HepG2 (cell line): ENCODE results near the gene GDPD5.

ENCODE experiments used
- JUN ChIP-seq: sonication (generic); formaldehyde crosslinking; IDR thresholded peaks from 2 replicates; pipeline ENCODE4 v1.4.0; 2020; ENCODE audit warnings: mild to moderate bottlenecking, missing genetic modification reagents
- NFIC ChIP-seq: IDR thresholded peaks from 2 replicates; pipeline ENCODE4 v1.6.1; 2012; ENCODE audit warnings: mild to moderate bottlenecking, low read length, inconsistent platforms
- POLR2AphosphoS2 ChIP-seq: IDR thresholded peaks from 2 replicates; pipeline ENCODE4 v1.6.1; 2011; ENCODE audit warnings: low read depth, low read length, improper control_type of control experiment
- RAD21 ChIP-seq: fragments of 450-650 bp; formaldehyde crosslinking; IDR thresholded peaks from 2 replicates; pipeline ENCODE4 v1.5.0; 2020; ENCODE audit warnings: mild to moderate bottlenecking
- ZNF121 ChIP-seq: sonication (generic); formaldehyde crosslinking; IDR thresholded peaks from 2 replicates; pipeline ENCODE4 v1.5.0; 2020; ENCODE audit warnings: mild to moderate bottlenecking, missing genetic modification reagents
- ZNF746 ChIP-seq: sonication (generic); formaldehyde crosslinking; IDR thresholded peaks from 2 replicates; pipeline ENCODE4 v1.8.0; 2022; ENCODE audit warnings: mild to moderate bottlenecking, missing genetic modification reagents
- ZNF773 ChIP-seq: sonication (generic); formaldehyde crosslinking; IDR thresholded peaks from 2 replicates; pipeline ENCODE4 v1.4.0; 2020; ENCODE audit warnings: missing genetic modification reagents, borderline replicate concordance
- TF ChIP-seq, protein P1 (sequence below): sonication (generic); formaldehyde crosslinking; IDR thresholded peaks from 2 replicates; pipeline ENCODE4 v1.4.0; 2020; ENCODE audit warnings: missing genetic modification reagents
- TF ChIP-seq, protein P2 (sequence below): sonication (generic); formaldehyde crosslinking; IDR thresholded peaks from 2 replicates; pipeline ENCODE4 v1.5.0; 2020; ENCODE audit warnings: mild to moderate bottlenecking, missing genetic modification reagents, moderate library complexity
- TF ChIP-seq, protein P3 (sequence below): sonication (generic); formaldehyde crosslinking; IDR thresholded peaks from 2 replicates; pipeline ENCODE4 v1.4.0; 2020; ENCODE audit warnings: mild to moderate bottlenecking, missing genetic modification reagents

DNA sequence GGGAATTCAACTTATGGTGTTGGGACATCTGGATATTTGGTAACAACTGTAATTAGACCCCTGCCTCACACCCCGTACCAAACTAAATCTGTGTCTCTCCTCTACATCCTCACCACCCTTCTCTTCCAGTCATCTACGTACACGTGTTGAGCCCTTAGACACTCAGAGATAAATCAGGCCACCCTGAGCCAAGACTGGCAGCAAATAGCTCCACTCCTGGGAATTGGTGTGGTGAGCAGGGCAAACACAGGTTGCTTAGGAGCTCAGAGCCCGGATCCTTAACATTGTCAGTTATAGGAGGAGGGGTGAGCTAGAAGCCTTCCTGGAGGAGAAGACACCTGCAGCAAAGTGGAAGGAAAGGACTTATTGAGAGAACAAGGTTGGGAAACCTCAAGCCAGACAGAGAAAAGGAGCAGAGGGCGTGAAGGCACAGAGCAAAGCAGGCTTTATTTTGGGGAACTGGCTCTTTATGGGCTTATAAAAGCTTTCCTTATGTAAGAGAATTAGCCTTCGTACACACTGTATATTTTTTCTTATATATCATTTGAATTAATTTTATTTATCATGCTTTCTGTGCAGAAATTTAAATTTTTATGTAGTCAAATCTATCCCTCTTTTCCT, 55.8 kb downstream of the GDPD5 start:
- TF ChIP-seq POLR2AphosphoS2 (no peak), ZNF773 (CRISPR knock-in tag) (no peak), JUN (CRISPR knock-in tag) (no peak), RAD21 (CRISPR knock-in tag) (no peak), ZNF746 (CRISPR knock-in tag) (no peak), ZNF121 (CRISPR knock-in tag) (no peak), NFIC (no peak)
- TF ChIP-seq, protein P1, sequence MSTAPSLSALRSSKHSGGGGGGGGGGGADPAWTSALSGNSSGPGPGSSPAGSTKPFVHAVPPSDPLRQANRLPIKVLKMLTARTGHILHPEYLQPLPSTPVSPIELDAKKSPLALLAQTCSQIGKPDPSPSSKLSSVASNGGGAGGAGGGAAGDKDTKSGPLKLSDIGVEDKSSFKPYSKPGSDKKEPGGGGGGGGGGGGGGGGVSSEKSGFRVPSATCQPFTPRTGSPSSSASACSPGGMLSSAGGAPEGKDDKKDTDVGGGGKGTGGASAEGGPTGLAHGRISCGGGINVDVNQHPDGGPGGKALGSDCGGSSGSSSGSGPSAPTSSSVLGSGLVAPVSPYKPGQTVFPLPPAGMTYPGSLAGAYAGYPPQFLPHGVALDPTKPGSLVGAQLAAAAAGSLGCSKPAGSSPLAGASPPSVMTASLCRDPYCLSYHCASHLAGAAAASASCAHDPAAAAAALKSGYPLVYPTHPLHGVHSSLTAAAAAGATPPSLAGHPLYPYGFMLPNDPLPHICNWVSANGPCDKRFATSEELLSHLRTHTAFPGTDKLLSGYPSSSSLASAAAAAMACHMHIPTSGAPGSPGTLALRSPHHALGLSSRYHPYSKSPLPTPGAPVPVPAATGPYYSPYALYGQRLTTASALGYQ = no peak
- TF ChIP-seq, protein P2, sequence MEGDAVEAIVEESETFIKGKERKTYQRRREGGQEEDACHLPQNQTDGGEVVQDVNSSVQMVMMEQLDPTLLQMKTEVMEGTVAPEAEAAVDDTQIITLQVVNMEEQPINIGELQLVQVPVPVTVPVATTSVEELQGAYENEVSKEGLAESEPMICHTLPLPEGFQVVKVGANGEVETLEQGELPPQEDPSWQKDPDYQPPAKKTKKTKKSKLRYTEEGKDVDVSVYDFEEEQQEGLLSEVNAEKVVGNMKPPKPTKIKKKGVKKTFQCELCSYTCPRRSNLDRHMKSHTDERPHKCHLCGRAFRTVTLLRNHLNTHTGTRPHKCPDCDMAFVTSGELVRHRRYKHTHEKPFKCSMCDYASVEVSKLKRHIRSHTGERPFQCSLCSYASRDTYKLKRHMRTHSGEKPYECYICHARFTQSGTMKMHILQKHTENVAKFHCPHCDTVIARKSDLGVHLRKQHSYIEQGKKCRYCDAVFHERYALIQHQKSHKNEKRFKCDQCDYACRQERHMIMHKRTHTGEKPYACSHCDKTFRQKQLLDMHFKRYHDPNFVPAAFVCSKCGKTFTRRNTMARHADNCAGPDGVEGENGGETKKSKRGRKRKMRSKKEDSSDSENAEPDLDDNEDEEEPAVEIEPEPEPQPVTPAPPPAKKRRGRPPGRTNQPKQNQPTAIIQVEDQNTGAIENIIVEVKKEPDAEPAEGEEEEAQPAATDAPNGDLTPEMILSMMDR (CRISPR knock-in tag) = no peak
- TF ChIP-seq, protein P3, sequence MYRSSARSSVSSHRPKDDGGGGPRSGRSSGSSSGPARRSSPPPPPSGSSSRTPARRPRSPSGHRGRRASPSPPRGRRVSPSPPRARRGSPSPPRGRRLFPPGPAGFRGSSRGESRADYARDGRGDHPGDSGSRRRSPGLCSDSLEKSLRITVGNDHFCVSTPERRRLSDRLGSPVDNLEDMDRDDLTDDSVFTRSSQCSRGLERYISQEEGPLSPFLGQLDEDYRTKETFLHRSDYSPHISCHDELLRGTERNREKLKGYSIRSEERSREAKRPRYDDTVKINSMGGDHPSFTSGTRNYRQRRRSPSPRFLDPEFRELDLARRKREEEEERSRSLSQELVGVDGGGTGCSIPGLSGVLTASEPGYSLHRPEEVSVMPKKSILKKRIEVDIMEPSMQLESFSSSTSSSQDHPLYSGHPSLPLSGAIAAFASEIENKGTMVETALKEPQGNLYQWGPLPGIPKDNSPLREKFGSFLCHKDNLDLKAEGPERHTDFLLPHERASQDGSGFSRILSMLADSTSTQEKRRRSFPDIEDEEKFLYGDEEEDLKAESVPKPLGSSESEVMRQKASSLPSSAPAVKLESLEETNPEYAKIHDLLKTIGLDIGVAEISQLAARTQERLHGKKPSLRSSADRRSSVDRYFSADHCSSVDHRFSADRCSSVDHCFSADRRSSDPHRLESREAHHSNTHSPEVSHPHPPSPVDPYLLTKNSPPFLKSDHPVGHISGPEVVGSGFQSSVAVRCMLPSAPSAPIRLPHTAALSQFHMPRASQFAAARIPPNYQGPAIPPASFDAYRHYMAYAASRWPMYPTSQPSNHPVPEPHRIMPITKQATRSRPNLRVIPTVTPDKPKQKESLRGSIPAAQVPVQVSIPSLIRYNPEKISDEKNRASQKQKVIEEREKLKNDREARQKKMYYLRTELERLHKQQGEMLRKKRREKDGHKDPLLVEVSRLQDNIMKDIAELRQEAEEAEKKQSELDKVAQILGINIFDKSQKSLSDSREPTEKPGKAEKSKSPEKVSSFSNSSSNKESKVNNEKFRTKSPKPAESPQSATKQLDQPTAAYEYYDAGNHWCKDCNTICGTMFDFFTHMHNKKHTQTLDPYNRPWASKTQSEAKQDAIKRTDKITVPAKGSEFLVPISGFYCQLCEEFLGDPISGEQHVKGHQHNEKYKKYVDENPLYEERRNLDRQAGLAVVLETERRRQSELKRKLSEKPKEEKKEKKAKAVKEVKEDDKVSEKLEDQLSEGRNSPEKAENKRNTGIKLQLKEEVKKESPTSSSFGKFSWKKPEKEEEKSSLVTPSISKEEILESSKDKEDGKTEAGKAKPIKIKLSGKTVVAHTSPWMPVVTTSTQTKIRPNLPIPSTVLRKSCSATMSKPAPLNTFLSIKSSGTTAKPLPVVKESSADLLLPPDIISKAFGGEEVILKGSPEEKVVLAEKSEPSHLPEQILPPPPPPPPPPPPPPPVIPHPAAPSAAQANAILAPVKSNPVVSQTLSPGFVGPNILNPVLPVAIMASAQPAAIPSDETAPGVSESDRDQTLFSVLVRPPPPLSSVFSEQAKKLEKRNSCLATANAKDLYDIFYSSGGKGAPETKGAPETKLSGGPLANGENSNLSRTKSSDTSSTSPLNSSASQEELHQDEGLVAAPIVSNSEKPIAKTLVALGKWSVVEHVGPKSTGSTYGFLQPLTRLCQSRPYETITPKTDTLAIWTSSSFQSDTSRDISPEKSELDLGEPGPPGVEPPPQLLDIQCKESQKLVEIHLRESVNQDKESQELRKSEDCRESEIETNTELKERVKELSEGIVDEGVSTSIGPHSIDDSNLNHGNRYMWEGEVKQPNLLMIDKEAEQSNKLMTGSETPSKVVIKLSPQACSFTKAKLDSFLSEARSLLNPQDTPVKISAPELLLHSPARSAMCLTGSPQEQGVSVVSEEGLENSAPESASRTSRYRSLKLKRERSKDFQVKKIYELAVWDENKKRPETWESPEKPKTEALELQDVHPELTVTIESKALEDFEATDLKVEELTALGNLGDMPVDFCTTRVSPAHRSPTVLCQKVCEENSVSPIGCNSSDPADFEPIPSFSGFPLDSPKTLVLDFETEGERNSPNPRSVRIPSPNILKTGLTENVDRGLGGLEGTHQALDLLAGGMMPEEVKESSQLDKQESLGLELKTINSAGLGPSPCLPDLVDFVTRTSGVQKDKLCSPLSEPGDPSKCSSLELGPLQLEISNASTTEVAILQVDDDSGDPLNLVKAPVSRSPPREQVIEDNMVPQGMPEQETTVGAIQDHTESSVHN (CRISPR knock-in tag) = no peak
